Measurements from ENCODE around the gene PCNT. TPM values are rescaled to one million over a fixed set of nuclear protein-coding genes. Genes with fewer than 3 reads are reported as not detected.

Gene PCNT
- total RNA-seq, 4 donors from 2014 or later: 20.6 to 43.0 (median 25.5) TPM

- no peak for TF ChIP-seq CTCF (IDR thresholded peaks at IDR 0.05; ENCODE audit: low read depth)
These were observed 159.6 kb downstream of the PCNT start for GRCh38 chr21:46483300-46484295.

- no peak for TF ChIP-seq CTCF (IDR thresholded peaks at IDR 0.05; ENCODE audit: low read depth)
These were observed 162.6 kb downstream of the PCNT start for GRCh38 chr21:46486481-46487126.

- no peak for TF ChIP-seq CTCF (IDR thresholded peaks at IDR 0.05; ENCODE audit: low read depth)
These were observed 165.3 kb downstream of the PCNT start for GRCh38 chr21:46489162-46489663.

GRCh38 chr21:46489800-46490199 lies 165.8 kb downstream of the PCNT start:
- TF ChIP-seq CTCF (IDR thresholded peaks at IDR 0.05; ENCODE audit: low read depth): no peak

GRCh38 chr21:46491553-46491952 lies 167.6 kb downstream of the PCNT start:
- no peak for TF ChIP-seq CTCF (IDR thresholded peaks at IDR 0.05; ENCODE audit: low read depth)

- no peak for TF ChIP-seq CTCF (IDR thresholded peaks at IDR 0.05; ENCODE audit: low read depth)
These were observed 168.9 kb downstream of the PCNT start for GRCh38 chr21:46492851-46493250.

GRCh38 chr21:46493828-46494227 lies 169.9 kb downstream of the PCNT start:
- no peak for TF ChIP-seq CTCF (IDR thresholded peaks at IDR 0.05; ENCODE audit: low read depth)
